Measurements from ENCODE around the gene SLC17A7. TPM values are rescaled to one million over a fixed set of nuclear protein-coding genes. Genes with fewer than 3 reads are reported as not detected.

Gene SLC17A7
- total RNA-seq, 2 experiments from 2014 or later, result not detected

GRCh38 chr19:49408816-49409440 is 32.4 kb downstream of the SLC17A7 start:
- H3K4me1 ChIP-seq (ENCODE audit: insufficient read depth, low read length), result peaks cover 72% of the 10 kb centered on the region
- H3K27me3 ChIP-seq (ENCODE audit: control insufficient read depth in 1 of 2, insufficient read depth in 2 of 2, low read length in 2 of 2), result no peaks in the 10 kb centered on the region
- intact Hi-C loops (cut with DNase I, micrococcal nuclease), result loop anchor here in 1 of 2 experiments (2.0 kb wide), 1 partner anchor 14 kb away; the partner anchor contains the start of gene PTH2
- Mint-ChIP-seq H3K9me3 (no peaks in the 10 kb centered on the region), H3K4me1 (ENCODE audit: low read depth) (peaks cover 68% of the 10 kb centered on the region), H3K27ac (peak overlapping the region; percentile 82), H3K4me3 (peak overlapping the region; percentile 49), H3K36me3 (ENCODE audit: low read depth) (no peaks in the 10 kb centered on the region), H3K27me3 (no peaks in the 10 kb centered on the region)
- ChIA-PET CTCF (interaction anchor here (1.6 kb wide), 1 partner anchor 81 kb away, joined by 6 read pairs; no protein-coding TSS in a partner anchor), POLR2A (interaction anchor here (1.3 to 3.9 kb wide), 4 partner anchors 11 to 43 kb away, joined by 6 to 20 read pairs (median 8); partner anchors contain the start of genes PIH1D1 and SLC17A7)
- H3K27ac ChIP-seq (ENCODE audit: low read depth in 1 of 2, low read length in 2 of 2), result peak overlapping the region; percentile 17 to 65
- DNase-seq (no peak), ATAC-seq (ENCODE audit: poor library complexity) (no peak)
- TF ChIP-seq, protein P1, sequence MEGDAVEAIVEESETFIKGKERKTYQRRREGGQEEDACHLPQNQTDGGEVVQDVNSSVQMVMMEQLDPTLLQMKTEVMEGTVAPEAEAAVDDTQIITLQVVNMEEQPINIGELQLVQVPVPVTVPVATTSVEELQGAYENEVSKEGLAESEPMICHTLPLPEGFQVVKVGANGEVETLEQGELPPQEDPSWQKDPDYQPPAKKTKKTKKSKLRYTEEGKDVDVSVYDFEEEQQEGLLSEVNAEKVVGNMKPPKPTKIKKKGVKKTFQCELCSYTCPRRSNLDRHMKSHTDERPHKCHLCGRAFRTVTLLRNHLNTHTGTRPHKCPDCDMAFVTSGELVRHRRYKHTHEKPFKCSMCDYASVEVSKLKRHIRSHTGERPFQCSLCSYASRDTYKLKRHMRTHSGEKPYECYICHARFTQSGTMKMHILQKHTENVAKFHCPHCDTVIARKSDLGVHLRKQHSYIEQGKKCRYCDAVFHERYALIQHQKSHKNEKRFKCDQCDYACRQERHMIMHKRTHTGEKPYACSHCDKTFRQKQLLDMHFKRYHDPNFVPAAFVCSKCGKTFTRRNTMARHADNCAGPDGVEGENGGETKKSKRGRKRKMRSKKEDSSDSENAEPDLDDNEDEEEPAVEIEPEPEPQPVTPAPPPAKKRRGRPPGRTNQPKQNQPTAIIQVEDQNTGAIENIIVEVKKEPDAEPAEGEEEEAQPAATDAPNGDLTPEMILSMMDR (IDR thresholded peaks at IDR 0.05), result no peak
- H3K36me3 ChIP-seq (ENCODE audit: insufficient read depth, low read length), result no peaks in the 10 kb centered on the region
- no peaks in the 10 kb centered on the region for H3K9me3 ChIP-seq (ENCODE audit: control insufficient read depth in 1 of 2, insufficient read depth in 1 of 2, low read length in 2 of 2)
- H3K4me3 ChIP-seq (ENCODE audit: low read length), result peak overlapping the region; percentile 11

DNA sequence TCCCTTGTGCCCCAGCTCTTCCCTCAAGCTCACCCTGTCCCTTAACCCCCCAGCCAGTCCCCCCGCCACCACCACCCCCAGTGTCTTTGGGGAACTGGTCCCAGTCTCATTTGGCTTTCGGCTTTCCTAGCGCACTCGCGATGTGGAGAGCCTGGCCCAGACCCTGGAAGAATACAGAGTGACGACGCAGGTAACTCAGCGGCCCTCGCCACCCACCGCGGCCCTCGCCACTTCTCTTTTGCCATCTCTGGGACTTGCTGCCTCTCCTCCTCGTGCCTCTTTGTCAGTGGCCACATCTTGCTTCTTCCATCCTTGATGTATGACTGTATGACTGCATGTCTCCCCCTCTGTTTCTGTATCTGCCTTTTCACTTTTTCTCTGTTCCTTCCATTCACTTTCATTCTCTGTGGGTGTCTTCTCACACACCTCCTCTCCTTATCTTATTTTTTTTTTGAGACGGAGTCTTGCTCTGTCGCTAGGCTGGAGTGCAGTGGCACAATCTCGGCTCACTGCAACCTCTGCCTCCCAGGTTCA is 33.8 kb downstream of the SLC17A7 start:
- TF ChIP-seq, protein P1 (IDR thresholded peaks at IDR 0.05), result no peak
- ATAC-seq (ENCODE audit: poor library complexity) (no peak), DNase-seq (no peak)
- no peaks in the 10 kb centered on the region for H3K9me3 Mint-ChIP-seq
- POLR2A ChIA-PET, result interaction anchor here (0.7 kb wide), 1 partner anchor 1002 kb away, joined by 3 read pairs; no protein-coding TSS in a partner anchor
- no peaks in the 10 kb centered on the region for H3K36me3 Mint-ChIP-seq (ENCODE audit: low read depth)
- Histone ChIP-seq H3K36me3 (ENCODE audit: insufficient read depth, low read length) (no peaks in the 10 kb centered on the region), H3K4me3 (ENCODE audit: low read length) (no peak overlapping the region), H3K4me1 (ENCODE audit: insufficient read depth, low read length) (peaks cover 70% of the 10 kb centered on the region), H3K9me3 (ENCODE audit: control insufficient read depth in 1 of 2, insufficient read depth in 1 of 2, low read length in 2 of 2) (no peaks in the 10 kb centered on the region), H3K27ac (ENCODE audit: low read depth in 1 of 2, low read length in 2 of 2) (no peak overlapping the region), H3K27me3 (ENCODE audit: control insufficient read depth in 1 of 2, insufficient read depth in 2 of 2, low read length in 2 of 2) (no peaks in the 10 kb centered on the region)
- no peaks in the 10 kb centered on the region for H3K27me3 Mint-ChIP-seq
- intact Hi-C loops (cut with DNase I, micrococcal nuclease), result loop anchor here in 1 of 2 experiments (2.0 kb wide), 1 partner anchor 15 kb away; the partner anchor contains the start of gene PTH2
- H3K4me1 Mint-ChIP-seq (ENCODE audit: low read depth), result peaks cover 74% of the 10 kb centered on the region
- H3K27ac Mint-ChIP-seq, result peak overlapping the region; percentile 82
- no peak overlapping the region for H3K4me3 Mint-ChIP-seq
- CTCF ChIA-PET, result interaction anchor here (1.8 kb wide), 1 partner anchor 16 kb away, joined by 10 read pairs; no protein-coding TSS in a partner anchor

DNA sequence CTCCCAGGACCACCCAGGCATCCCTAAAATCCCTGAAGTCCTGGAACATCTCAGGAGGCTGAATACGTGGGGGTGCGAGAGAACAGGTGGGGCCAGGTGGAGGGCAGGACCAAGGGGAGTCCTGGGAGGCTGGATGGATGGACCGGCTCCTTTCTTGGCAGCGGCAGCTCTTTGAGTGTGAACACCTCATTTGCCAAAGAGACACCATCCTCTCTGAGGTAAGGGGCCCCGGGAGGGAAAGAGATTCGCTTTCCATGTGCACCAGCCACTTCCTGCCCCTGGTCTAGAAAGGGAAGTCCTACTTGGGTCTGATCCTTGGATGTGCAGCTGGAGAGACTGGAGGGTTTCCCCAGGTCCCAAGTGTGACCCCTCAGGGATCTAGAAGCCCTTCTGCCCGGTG is 34.2 kb downstream of the SLC17A7 start:
- Histone ChIP-seq H3K4me3 (ENCODE audit: low read length) (no peak overlapping the region), H3K9me3 (ENCODE audit: control insufficient read depth in 1 of 2, insufficient read depth in 1 of 2, low read length in 2 of 2) (no peaks in the 10 kb centered on the region), H3K36me3 (ENCODE audit: insufficient read depth, low read length) (no peaks in the 10 kb centered on the region), H3K4me1 (ENCODE audit: insufficient read depth, low read length) (peaks cover 65% of the 10 kb centered on the region), H3K27me3 (ENCODE audit: control insufficient read depth in 1 of 2, insufficient read depth in 2 of 2, low read length in 2 of 2) (no peaks in the 10 kb centered on the region), H3K27ac (ENCODE audit: low read depth in 1 of 2, low read length in 2 of 2) (no peak overlapping the region)
- Mint-ChIP-seq H3K4me3 (no peak overlapping the region), H3K36me3 (ENCODE audit: low read depth) (no peaks in the 10 kb centered on the region), H3K27me3 (no peaks in the 10 kb centered on the region), H3K4me1 (ENCODE audit: low read depth) (peaks cover 69% of the 10 kb centered on the region), H3K27ac (no peak overlapping the region), H3K9me3 (no peaks in the 10 kb centered on the region)
- TF ChIP-seq, protein P1 (IDR thresholded peaks at IDR 0.05), result no peak
- ATAC-seq (ENCODE audit: poor library complexity) (no peak), DNase-seq (no peak)
- intact Hi-C loops (cut with DNase I, micrococcal nuclease), result no loop called here
- ChIA-PET CTCF (interaction anchor here (1.8 kb wide), 1 partner anchor 16 kb away, joined by 10 read pairs; no protein-coding TSS in a partner anchor), POLR2A (interaction anchor here (0.7 kb wide), 1 partner anchor 10 kb away, joined by 3 read pairs; no protein-coding TSS in a partner anchor)
